Testis (tissue), 3 donors: ENCODE results near the gene ITSN2. TPM values are rescaled to one million over a fixed set of nuclear protein-coding genes. Genes with fewer than 3 reads are reported as not detected.
"Not testable (repeated sequence)": the region's sequence is repeated elsewhere in the genome, so short reads cannot be mapped to it uniquely, and the experiment has no call there.

ENCODE experiments used
- DNase-seq: peaks from one replicate; pipeline ENCODE4 v3.0.0-alpha.2; 2019
- H3K27ac ChIP-seq, 2 donors: fragments of 200-600 bp; sonication (generic); one replicate each; pipeline ENCODE4 v1.5.1; 2019
- H3K27me3 ChIP-seq: fragments of 200-600 bp; sonication (generic); one replicate; pipeline ENCODE4 v1.5.1; 2019
- H3K36me3 ChIP-seq: fragments of 200-600 bp; sonication (generic); one replicate; pipeline ENCODE4 v1.5.1; 2017; ENCODE audit warnings: low read depth; ENCODE audit errors: missing control alignments
- H3K4me1 ChIP-seq: fragments of 200-600 bp; sonication (generic); one replicate; pipeline ENCODE4 v1.5.1; 2019
- H3K4me3 ChIP-seq, 2 donors: fragments of 200-600 bp; sonication (generic); one replicate each; pipeline ENCODE4 v1.5.1; 2017 to 2019
- H3K9me3 ChIP-seq: fragments of 200-600 bp; sonication (generic); one replicate; pipeline ENCODE4 v1.5.1; 2017
- POLR2A ChIP-seq: fragments of 450-650 bp; IDR thresholded peaks from one replicate; pipeline ENCODE4 v1.6.1; 2017; ENCODE audit warnings: antibody characterized with exemption, mild to moderate bottlenecking, moderate library complexity
- WGBS, 2 donors: methylation state at CpG; one replicate each; pipeline ENCODE4 v1.1.5; 2018; 5-methylcytosine and 5-hydroxymethylcytosine counted together
- intact Hi-C: fragments of 100-400 bp; cut with DNase I; formaldehyde crosslinking; loops from one replicate; pipeline ENCODE4 v1.15.1; 2023; ENCODE audit warnings: low total_unique reads
- polyA plus RNA-seq: library from polyadenylated mRNA; stranded (reverse); fragments of 350-450 nt; fragmentation: Illumina TruSeq; extraction: RNeasy Lipid Tissue Mini Kit (QIAGEN cat#74804); gene quantifications from one replicate; pipeline ENCODE4 v1.2.3, GENCODE V29; 2014; ENCODE audit warnings: low read depth, low replicate concordance; ENCODE audit not compliant: insufficient read depth
- total RNA-seq, 2 donors: library from RNA; depleted of rRNA; stranded (reverse); fragments of >200 nt; gene quantifications; one replicate each; pipeline ENCODE4 v1.2.3, GENCODE V29; 2016
- TF ChIP-seq, protein P1 (sequence below), 3 experiments: fragments of 450-650 bp in 2 of 3; fragments of 200-600 bp in 1 of 3; sonication (generic) in 1 of 3; IDR thresholded peaks; one replicate each; pipeline ENCODE4 v1.5.1; 2016 to 2019; ENCODE audit warnings: antibody characterized with exemption in 3 of 3, mild to moderate bottlenecking in 2 of 3, moderate library complexity in 1 of 3

Gene ITSN2
- total and polyA plus RNA-seq, 3 donors from 2014 or later = 9.1 to 53.8 (median 43.4) TPM

DNA sequence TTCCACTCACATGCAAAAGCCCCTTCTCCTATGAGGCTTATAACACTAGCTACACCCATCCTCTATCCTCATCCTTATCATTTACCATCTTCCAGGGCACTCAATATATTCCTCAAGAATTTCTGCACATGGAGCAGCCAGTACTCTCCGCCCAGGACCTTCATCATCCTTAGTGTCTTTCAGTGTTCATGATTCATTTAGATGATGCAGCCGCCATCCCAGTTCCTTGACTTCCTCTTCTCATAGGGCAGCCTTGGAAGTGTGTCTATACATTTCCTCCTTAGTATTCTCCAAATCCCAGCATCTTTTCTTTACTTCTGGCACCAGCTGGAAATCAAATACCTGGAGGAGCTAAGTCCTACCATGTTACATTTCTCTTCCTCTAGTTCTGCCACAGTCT is 3.0 kb upstream of the ITSN2 start:
- intact Hi-C loops = no loop called here

DNA sequence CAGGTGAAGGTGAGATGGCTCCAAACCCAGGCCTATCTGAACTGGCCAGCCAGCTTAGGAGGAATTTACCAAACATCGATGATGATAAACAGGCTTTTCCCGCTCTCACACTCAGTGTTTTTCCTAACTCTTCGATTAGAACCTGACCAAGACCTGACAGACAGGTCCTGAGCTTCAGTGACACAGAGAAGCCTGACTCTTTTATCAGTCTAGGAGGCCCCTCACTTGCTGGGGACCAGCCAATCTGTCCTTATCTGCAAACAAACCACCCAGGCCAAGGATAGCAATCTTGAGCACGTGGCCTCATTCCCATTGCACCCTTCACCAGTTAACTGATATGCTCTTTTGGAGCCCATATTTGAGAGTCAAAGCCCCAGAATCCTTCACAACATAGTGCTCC is 1.9 kb upstream of the ITSN2 start:
- no peak for TF ChIP-seq POLR2A
- TF ChIP-seq, protein P1, sequence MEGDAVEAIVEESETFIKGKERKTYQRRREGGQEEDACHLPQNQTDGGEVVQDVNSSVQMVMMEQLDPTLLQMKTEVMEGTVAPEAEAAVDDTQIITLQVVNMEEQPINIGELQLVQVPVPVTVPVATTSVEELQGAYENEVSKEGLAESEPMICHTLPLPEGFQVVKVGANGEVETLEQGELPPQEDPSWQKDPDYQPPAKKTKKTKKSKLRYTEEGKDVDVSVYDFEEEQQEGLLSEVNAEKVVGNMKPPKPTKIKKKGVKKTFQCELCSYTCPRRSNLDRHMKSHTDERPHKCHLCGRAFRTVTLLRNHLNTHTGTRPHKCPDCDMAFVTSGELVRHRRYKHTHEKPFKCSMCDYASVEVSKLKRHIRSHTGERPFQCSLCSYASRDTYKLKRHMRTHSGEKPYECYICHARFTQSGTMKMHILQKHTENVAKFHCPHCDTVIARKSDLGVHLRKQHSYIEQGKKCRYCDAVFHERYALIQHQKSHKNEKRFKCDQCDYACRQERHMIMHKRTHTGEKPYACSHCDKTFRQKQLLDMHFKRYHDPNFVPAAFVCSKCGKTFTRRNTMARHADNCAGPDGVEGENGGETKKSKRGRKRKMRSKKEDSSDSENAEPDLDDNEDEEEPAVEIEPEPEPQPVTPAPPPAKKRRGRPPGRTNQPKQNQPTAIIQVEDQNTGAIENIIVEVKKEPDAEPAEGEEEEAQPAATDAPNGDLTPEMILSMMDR (IDR thresholded peaks at IDR 0.05) = no peak
- intact Hi-C loops = no loop called here
- Histone ChIP-seq H3K27me3 (no peaks in the 10 kb centered on the region), H3K27ac (no peak overlapping the region), H3K4me1 (peaks cover 24% of the 10 kb centered on the region), H3K9me3 (no peaks in the 10 kb centered on the region), H3K36me3 (no peaks in the 10 kb centered on the region), H3K4me3 (no peak overlapping the region)
- no peak for DNase-seq
- WGBS, 2 donors = 72 to 78% methylated on average over 4 of the region's 4 CpGs

More for the DNA sequence above, 3.0 kb upstream of the ITSN2 start:
- no peak overlapping the region for H3K27ac ChIP-seq
- peaks cover 24% of the 10 kb centered on the region for H3K4me1 ChIP-seq
- WGBS, 2 donors = 89 to 90% methylated on average over 2 of the region's 2 CpGs
- TF ChIP-seq, protein P1 (IDR thresholded peaks at IDR 0.05) = no peak
- no peak for TF ChIP-seq POLR2A
- no peaks in the 10 kb centered on the region for H3K36me3 ChIP-seq
- DNase-seq = no peak
- H3K4me3 ChIP-seq = no peak overlapping the region
- H3K9me3 ChIP-seq = no peaks in the 10 kb centered on the region
- H3K27me3 ChIP-seq = no peaks in the 10 kb centered on the region

DNA sequence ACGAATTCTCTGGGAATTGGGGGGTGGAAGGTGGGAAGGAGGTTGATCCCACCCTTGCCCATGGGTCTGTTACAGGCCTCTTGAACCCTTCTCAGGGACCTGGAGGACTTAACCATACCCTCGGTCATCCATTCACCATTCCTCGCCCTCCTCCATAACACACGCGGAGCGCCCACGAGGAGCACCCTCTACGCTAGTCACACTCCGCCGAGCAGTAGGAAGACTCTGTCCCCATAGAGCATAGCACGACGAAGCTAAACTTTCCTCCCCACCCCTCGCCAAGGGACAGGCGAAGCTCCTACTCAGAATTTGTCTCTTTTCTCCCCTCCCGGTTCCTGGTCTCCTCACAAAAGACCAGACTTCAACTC is 611 bp upstream of the ITSN2 start:
- peak overlapping the region; percentile 98 to 99 for H3K27ac ChIP-seq
- TF ChIP-seq, protein P1 (IDR thresholded peaks at IDR 0.05) = no peak
- no peak for TF ChIP-seq POLR2A
- peaks cover 21% of the 10 kb centered on the region for H3K4me1 ChIP-seq
- WGBS, 2 donors = 67 to 74% methylated on average over 15 of the region's 15 CpGs
- H3K4me3 ChIP-seq = peak overlapping the region; percentile 99
- DNase-seq = peak; percentile 49
- H3K36me3 ChIP-seq = no peaks in the 10 kb centered on the region
- intact Hi-C loops = no loop called here
- H3K27me3 ChIP-seq = no peaks in the 10 kb centered on the region
- H3K9me3 ChIP-seq = no peaks in the 10 kb centered on the region

DNA sequence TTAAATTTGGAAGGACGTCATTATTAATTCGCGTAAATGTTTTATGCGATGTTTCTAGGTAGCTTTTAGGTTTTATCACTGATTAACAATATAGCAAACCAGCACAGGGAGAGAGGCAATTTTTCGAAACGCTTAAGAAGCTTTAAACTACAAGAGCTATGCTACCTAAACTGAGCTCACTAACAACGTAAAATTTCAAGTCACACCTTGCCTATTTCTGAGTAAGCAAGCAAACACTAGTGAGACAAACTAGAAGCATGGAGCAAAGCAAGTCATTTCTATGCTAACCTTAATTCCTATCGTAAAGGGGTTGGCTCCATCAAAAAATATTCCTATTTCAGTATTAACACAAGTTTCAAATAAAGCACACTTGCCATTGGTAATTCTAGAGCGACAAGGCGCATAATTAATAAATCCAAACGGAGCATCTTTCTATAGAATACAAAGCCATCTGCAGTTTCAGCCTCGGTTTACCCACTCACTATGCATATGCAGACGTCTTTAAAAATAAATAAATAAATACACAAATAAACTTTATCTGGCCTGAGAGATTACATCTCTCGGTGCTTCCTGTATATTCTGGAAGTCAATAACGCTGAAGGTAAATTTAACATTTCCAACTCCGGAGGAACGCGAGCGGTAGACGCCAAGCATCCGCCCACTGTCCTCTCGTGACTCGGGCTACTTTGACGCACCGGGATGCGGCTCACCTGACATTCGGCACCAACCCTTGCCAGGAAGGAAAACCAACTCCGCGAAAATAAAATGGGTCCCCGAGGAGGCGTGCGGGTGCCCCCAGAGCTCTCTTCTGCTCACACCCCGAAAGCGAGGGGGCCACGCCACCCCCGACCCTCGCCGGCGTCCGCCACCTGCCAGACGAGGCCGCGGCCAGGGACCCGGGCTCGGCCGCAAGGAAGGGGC is 947 bp downstream of the ITSN2 start:
- H3K27ac ChIP-seq = peak overlapping the region; percentile 98 to 99
- H3K36me3 ChIP-seq = no peaks in the 10 kb centered on the region
- intact Hi-C loops = no loop called here
- no peaks in the 10 kb centered on the region for H3K9me3 ChIP-seq
- TF ChIP-seq POLR2A = no peak
- TF ChIP-seq, protein P1 (IDR thresholded peaks at IDR 0.05) = no peak
- peak; percentile 66 for DNase-seq
- H3K27me3 ChIP-seq = no peaks in the 10 kb centered on the region
- WGBS, 2 donors = 6 to 10% methylated on average over 27 to 34 of the region's 46 CpGs
- H3K4me1 ChIP-seq = peaks cover 10% of the 10 kb centered on the region
- peak overlapping the region; percentile 99 for H3K4me3 ChIP-seq

DNA sequence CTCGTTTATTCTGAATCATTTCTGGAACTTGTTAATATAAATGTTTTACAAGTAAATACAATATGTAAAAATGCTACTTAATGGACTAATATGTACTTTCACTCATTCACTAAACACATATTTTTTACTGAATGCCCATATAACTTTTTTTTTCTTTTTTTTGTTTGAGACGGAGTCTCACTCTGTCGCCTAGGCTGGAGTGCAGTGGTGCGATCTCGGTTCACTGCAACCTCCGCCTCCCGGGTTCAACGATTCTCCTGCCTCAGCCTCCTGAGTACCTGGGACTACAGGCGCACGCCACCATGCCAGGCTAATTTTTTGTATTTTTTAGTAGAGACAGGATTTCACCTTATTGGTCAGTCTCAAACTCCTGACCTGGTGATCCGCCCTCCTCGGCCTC is 2.6 kb downstream of the ITSN2 start:
- H3K27me3 ChIP-seq, H3K27ac ChIP-seq, DNase-seq, H3K9me3 ChIP-seq, H3K36me3 ChIP-seq, H3K4me3 ChIP-seq, intact Hi-C loops: not testable (repeated sequence)
- 63 to 73% methylated on average over 12 of the region's 12 CpGs for WGBS, 2 donors
- H3K4me1 ChIP-seq = peaks cover 16% of the 10 kb centered on the region

DNA sequence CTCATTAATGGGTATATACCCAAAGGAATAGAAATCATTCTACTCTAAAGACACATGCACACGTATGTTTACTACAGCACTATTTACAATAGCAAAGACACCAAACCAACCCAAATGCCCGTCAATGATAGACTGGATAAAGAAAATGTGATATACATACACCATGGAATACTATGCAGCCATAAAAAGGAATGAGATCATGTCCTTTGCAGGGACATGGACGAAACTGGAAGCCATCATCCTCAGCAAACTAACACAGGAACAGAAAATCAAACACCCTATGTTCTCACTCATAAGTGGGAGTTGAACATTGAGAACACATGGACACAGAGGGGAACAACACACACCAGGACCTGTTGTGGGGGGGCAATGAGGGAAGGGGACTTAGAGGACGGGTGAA is 3.2 kb downstream of the ITSN2 start:
- H3K4me3 ChIP-seq, H3K27me3 ChIP-seq, H3K36me3 ChIP-seq, DNase-seq, H3K9me3 ChIP-seq, intact Hi-C loops, H3K27ac ChIP-seq: not testable (repeated sequence)
- H3K4me1 ChIP-seq = peaks cover 21% of the 10 kb centered on the region
- 76 to 84% methylated on average over 4 of the region's 4 CpGs for WGBS, 2 donors
